ENCODE data around the gene TMPRSS12.
"Not testable (repeated sequence)": the region's sequence is repeated elsewhere in the genome, so short reads cannot be mapped to it uniquely, and the experiment has no call there.

TMPRSS12 gene

DNA sequence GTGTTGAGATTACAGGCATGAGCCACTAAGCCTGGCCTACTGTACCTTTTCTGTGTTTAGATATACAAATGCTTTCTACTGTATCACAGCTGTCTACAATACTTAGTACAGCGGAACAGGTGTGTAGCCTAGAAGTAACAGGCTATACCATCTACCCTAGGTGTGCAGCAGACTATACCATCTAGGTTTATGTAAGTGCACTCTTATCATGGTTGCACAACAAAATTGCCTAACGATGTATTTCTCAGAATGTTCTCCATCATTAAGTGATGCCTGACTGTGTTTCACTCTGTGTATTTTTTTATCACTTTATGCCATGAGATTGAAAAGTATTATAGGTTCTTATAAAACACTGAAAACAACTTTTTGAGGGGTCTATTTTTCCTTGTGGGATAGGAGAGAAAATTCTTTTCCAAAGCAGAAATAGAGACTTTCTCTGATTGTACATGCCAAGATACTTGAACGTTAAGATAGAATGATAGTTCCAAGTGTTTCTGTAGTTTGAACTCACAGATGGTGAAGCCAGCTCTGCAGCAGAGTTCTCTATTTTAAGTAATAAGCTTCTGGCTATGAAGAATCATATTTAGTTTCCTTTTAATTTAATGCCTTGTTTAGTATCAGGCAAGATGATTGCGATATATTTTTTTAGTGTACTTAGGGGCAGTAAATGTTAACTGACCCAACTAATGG is 17.0 kb downstream of the TMPRSS12 start:
- no peak for DNase-seq

DNA sequence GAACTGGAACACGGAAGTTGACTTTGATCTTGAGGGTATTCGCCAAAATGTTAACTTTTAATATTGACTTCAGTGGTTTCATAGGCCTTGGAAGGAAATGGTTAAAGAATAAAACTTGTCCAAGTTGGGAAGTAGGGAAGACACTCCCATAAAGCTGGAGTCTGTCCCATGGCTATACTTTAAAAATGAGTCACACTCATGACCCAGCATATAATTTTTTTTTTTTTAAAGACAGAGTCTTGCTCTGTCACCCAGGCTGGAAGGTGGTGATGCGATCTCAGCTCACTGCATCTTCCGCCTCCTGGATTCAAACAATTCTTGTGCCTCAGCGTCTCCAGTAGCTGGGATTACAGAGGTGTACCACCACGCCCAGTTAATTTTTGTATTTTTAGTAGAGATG is 19.6 kb downstream of the TMPRSS12 start:
- DNase-seq: no peak

GRCh38 chr12:50865266-50865665 is 22.5 kb downstream of the TMPRSS12 start:
- DNase-seq: no peak

DNA sequence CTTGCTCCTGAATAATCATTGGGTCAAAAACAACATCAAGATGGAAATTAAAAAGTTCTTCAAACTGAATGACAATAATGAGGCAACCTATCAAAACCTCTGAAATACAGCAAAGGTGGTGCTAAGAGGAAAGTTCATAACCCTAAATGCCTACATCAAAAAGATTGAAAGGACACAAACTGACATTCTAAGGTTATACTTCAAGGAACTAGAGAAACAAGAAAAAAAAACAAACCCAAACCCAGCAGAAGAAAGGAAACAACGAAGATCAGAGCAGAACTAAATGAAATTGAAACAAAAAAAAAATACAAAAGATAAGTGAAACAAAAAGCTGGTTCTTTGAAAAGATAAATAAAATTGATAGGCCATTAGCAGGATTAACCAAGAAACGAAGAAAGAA is 26.2 kb downstream of the TMPRSS12 start:
- not testable (repeated sequence) for DNase-seq

DNA sequence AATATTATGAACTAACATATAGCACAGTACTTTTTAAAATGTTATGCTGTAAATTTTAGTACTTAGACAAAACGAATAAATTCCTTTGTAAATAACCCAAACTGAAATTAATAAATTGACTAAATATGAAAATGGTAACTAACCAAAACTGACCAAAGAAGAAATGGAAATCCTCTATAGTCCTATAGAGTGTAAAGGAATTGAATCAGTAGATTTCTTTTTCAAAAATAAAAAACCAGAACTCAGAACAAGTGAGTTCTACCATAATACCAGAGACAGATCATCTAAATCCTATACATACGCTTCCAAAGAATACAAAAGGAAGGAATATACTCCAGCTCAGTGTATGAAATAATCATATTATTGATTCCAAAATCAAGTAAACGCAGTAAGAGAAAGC is 39.8 kb downstream of the TMPRSS12 start:
- DNase-seq: no peak

GRCh38 chr12:50887191-50887590 is 44.5 kb downstream of the TMPRSS12 start:
- DNase-seq: no peak

- DNase-seq: no peak
Observed at GRCh38 chr12:50888666-50889065, 45.9 kb downstream of the TMPRSS12 start.

GRCh38 chr12:50894241-50894640 is 51.5 kb downstream of the TMPRSS12 start:
- no peak for DNase-seq

DNA sequence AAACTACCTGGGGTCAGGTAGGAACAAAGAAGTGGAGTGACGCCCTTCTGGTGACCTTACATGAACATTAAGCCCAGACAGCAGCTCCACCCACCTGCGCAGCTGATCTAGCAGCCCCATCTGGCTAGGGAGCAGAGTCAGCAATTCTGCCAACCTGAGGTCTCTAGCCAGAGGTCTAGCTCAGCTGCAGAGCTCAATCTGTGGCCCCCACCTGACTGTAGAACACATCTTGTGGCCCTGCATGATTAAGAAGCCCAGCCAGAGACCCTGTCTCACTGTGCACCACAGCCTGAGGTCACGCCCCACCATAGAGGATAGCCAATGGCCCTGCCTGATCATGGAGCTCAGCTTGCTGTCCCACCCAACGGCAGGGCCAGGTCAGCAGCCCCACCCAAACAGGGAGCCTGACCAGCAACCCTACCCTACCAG is 59.0 kb downstream of the TMPRSS12 start:
- DNase-seq: no peak

DNA sequence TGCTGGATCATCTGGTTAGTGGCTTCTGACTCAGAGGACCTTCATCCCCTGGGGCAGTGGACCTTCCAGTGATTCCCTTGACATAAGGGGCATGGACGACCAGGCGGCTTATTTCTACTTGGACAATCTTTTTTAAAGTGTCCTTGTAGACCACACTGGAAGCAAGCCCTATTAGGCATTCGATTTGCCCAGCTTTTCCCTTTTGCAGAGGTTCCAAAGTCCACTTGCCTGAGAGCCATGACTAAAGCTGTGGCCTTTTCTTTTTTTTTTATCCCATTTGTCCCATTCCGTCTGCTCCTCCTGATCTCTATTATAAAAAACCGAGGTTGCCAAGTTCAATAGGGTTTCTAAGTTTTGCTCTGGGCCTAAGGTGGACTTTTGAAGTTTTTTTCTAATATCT is 65.8 kb downstream of the TMPRSS12 start:
- not testable (repeated sequence) for DNase-seq

DNA sequence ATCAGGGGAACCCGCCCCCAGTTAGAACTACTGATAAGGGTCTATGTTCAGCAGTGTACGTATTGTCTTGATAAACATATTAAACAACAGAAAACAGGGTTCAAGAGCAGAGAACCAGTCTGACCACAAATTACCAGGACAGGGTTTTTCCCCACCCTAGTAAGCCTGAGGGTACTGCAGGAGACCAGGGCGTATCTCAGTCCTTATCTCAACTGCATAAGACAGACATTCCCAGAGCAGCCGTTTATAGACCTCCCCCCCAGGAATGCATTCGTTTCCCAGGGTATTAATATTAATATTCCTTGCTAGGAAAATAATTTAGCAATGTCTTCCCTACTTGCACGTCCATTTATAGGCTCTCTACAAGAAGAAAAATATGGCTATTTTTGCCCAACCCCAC is 69.6 kb downstream of the TMPRSS12 start:
- not testable (repeated sequence) for DNase-seq

GRCh38 chr12:50913224-50913623 is 70.5 kb downstream of the TMPRSS12 start:
- DNase-seq: no peak

DNA sequence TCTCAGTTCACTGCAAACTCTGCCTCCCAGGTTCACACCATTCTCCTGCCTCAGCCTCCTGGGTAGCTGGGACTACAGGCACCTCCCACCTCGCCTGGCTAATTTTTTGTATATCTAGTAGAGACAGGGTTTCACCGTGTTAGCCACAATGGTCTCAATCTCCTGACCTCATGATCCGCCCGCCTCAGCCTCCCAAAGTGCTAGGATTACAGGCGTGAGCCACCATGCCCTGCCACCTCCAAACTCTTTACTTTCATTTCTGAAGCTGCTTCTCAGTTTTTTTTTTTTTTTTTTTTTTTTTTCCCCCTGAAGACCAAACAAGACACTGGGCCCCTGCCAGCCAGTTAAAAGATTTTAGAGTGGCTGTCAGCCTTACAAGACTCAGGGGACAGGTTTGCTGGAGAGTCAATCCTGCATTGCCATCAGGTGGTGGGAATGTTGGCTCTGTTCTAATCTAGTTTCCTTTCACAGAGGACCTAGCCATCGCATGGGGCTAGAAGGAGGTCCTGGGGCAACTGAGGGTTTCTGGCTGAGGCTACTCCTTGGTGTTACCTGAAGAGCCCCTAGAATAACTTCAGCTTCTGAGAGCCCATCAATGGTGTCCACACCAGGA is 72.3 kb downstream of the TMPRSS12 start:
- DNase-seq: no peak

- no peak for DNase-seq
Observed at GRCh38 chr12:50916292-50916691, 73.6 kb downstream of the TMPRSS12 start.

DNA sequence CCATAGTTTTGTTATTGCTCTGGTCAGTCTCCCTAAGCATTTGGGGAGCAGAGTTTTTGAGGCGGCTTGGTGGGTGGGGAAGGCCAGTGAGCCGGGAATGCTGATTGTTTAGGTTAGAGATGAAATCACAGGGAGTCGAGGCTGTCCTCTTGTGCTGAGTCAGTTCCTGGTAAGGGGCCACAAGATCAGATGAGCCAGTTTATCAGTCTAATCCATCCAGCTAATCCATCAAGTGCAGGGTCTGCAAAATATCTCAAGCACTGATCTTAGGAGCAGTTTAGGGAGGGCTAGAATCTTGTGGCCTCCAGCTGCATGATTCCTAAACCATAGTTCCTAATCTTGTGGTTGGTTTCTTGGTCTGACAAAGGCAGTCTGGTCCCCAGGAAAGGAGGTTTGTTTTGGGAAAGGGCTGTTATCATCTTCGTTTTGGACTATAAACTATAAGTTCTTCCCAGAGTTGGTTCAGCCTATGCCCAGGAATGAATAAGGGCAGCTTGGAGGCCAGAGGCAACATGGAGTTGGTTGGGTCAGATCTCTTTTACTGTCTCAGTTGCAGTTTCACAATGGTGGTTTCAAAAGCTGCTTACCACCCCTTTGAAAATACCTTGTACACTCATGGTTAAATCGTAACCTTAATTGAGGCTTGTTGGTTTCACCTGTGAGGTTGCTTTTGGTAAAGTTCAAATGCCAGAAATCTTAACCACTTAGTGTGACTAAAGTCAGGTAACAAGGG is 76.0 kb downstream of the TMPRSS12 start:
- no peak for DNase-seq

DNA sequence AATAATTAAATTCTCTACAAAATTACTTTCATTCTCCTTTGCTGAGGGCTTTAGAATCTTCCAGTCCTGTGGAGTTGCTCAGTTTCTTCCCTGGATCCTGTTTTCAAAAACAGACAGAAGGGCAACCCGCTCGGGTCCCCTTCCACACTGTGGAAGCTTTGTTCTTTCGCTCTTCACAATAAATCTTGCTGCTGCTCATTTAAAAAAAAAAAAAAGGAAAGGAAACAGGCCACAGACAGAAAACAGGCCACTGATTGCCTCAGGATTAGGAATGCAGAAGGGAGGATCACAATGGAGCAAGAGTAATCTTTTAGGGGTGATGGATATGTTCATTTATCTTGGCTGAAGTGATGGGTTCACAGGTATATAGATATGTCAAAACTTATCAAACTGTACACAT is 80.1 kb downstream of the TMPRSS12 start:
- DNase-seq: no peak

DNA sequence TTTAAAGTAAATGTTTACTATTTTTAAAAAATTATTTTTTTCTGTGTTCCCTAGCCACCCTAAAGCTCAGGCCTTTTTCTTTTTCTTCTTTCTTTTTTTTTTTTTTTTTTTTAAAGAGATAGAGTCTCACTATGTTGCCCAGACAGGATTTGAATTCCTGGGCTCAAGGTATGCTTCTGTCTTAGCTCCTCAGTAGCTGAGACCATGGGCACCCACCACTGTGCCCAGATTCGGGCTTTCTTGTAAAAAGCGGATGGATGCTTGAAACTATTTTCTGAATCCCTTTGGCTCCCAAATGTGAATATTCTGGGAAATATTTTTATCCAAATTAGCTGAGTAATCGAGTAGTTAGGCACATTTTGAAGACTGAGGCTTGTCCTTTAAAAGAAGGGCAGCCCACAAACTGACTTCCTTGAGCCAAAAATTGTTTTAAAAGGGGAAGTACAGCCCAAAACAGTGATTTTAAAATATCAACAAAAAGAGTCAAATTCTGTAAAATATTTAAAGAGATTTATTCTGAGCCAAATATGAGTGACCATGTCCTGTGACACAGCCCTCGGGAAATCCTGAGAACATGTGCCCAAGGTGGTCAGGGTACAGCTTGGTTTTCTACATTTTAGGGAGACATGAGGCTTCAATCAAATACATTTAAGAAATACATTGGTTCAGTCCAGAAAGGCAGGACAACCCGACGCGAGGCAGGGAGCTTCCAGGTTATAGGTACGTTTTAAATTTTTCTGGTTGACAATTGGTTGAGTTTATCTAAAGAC is 80.8 kb downstream of the TMPRSS12 start:
- DNase-seq: no peak

- DNase-seq: no peak
Observed at GRCh38 chr12:50924131-50924438, 81.4 kb downstream of the TMPRSS12 start.

- peak; percentile 84 for DNase-seq
Observed at GRCh38 chr12:50924439-50925341, 82.0 kb downstream of the TMPRSS12 start.

DNA sequence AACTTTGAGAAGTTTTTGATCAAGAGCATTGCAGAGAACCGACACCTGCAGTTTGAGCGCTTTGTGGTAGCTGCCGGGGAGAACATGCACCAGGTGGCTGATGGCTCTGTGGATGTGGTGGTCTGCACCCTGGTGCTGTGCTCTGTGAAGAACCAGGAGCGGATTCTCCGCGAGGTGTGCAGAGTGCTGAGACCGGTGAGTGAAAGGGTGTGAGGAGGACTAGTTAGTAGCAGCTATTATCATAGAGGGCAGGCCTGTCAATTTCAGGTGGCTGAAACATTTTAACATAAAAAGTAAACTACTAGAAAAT is 82.6 kb downstream of the TMPRSS12 start:
- DNase-seq: no peak

DNA sequence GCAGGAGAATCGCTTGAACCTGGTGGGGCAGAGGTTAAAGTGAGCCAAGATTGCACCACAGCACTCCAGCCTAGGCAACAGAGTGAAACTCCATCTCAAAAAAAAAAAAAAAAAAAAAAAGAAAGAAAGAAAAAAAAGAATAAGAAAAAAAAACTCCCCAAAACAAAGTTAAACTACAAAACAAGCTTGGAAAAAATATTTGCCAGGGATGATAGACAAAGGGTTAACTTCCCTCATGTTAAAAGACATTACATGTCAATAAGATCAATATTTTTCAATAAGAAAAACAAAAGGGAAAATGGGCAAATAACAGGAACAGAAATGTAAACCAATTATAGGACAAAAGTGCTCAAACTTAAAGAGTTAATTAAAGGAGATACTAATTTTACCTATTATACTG is 83.2 kb downstream of the TMPRSS12 start:
- DNase-seq: no peak

GRCh38 chr12:50926415-50926814 is 83.7 kb downstream of the TMPRSS12 start:
- no peak for DNase-seq

DNA sequence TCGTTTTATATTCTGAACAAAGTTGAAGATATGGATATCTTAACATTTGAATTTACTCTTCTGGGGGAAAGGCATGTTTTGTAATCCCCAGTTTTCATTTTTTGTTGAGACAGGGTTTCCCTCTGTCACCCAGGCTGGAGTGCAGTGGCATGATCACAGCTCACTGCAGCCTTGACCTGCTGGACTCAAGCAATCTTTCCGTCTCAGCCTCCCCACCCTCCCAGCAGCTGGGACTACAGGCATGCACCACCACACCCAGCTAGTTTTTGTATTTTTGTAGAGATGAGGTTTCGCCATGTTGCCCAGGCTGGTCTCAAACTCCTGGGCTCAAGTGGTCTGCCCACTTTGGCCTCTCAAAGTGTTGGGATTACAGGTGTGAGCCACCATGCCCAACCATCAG is 84.2 kb downstream of the TMPRSS12 start:
- DNase-seq: not testable (repeated sequence)

Data from NCI-H1694 (cell line).